ENCODE results near the gene PRKCA.

The PRKCA gene

DNA sequence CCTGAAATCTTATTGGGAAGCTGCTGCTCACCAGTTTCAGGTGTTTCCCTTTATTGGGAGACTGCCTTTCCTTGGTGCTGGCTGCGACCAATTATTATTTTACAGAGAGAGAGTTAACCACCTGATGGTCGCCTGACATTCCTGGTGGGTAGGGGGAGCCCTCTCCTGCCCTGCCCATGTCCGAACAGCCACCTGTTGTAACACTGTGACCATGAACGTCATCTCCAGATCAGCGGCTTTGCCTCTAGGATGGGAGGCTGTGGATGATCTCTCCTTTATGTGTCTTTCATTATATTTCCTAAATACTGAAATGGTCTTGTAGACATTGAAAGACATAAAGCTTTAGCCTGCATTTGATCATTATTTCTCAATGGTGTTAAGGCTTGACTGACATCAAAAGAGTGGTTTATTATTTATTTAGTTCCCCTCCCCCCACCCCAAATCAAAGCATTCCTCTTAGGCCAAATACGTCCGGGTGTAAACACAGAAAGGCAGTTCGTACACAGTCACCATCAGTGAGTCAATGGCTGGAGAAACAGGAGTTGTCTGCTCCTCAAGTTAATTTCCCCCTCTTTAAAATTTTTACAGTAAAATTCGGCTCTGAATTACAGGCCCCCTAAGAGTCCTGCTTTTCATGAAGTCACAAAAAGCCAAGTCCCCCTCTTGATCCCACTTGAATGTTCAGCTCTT is 474.7 kb downstream of the PRKCA start:
- no peak for DNase-seq
- no peak for TF ChIP-seq GATA1 (IDR thresholded peaks at IDR 0.05; ENCODE audit: low read depth, low read length)
- TF ChIP-seq POLR2A (IDR thresholded peaks at IDR 0.05; ENCODE audit: low read length), result no peak

DNA sequence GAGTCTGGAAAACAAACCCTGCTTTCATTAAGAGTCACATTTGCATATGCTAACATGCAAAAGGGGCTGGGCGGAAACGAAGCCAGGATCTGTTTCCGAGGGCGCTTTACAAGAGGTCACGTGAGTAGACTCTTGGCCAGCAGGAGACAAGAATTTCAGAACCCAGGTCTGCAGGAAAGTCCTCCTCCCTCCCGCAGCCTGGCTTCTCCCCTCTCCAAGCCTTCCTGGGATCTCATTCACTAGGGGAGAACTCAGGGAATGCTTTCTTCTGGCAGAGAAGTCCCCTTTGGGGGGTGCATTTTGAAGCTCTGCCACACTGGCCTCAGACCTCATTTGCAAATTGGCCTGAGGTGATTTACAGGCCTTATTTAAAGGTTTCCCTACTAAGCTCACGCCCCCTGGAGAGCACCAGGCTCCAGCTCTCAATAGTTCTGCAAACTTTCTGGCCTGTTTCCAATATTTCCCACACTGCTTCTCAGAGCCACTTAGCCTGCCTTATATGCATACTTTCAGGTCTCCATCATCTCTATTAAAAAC is 475.3 kb downstream of the PRKCA start:
- TF ChIP-seq GATA1 (IDR thresholded peaks at IDR 0.05; ENCODE audit: low read depth, low read length) (no peak), POLR2A (IDR thresholded peaks at IDR 0.05; ENCODE audit: low read length) (no peak)
- no peak for DNase-seq

GRCh38 chr17:66778531-66779236 is 476.3 kb downstream of the PRKCA start:
- no peak for DNase-seq
- TF ChIP-seq GATA1 (IDR thresholded peaks at IDR 0.05; ENCODE audit: low read depth, low read length) (no peak), POLR2A (IDR thresholded peaks at IDR 0.05; ENCODE audit: low read length) (no peak)

DNA sequence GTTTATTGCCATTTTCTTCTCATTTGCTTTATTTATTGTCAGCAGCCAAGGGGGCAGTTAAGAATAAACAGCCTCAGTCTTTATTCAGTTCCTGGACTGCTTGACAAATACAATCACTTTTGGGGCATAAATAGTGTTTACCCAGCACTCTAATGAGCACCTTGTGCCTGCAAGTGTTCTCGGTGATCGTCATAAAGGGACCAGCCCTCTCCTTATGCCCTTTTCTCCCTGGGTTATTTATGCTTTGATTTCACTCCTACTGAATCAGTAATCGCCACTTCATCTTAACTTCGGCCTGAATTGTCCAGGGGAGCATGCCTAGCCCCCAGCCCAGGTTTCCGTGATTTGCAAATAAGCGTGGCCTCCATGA is 476.8 kb downstream of the PRKCA start:
- TF ChIP-seq POLR2A (IDR thresholded peaks at IDR 0.05; ENCODE audit: low read length), result no peak
- TF ChIP-seq GATA1 (IDR thresholded peaks at IDR 0.05; ENCODE audit: low read depth, low read length), result no peak
- DNase-seq, result no peak

DNA sequence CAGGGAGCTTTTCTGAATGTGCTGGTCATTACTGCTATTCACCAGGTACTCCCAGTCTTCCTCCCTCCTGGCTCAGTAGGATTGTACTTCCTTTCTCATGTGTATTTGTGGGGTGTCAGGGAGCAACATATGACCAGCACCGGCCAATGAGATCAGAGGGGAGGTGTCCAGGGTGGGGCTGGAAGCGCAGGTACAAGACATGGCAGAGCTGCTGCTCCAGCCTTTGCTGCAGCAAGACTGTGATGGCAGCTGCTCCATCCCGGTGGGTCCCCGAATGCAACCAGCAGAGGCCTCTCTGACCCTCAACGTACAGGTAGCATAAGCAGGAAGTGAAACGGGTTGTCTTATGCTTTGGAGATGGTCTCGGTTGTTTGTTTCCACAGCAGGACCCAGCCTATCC is 478.7 kb downstream of the PRKCA start:
- TF ChIP-seq POLR2A (IDR thresholded peaks at IDR 0.05; ENCODE audit: low read length) (no peak), GATA1 (IDR thresholded peaks at IDR 0.05; ENCODE audit: low read depth, low read length) (no peak)
- no peak for DNase-seq

- no peak for TF ChIP-seq POLR2A (IDR thresholded peaks at IDR 0.05; ENCODE audit: low read length)
- no peak for DNase-seq
These were observed 480.4 kb downstream of the PRKCA start for GRCh38 chr17:66782851-66783250.

GRCh38 chr17:66783656-66784381 is 481.4 kb downstream of the PRKCA start:
- TF ChIP-seq POLR2A (IDR thresholded peaks at IDR 0.05; ENCODE audit: low read length), result no peak
- no peak for TF ChIP-seq GATA1 (IDR thresholded peaks at IDR 0.05; ENCODE audit: low read depth, low read length)
- DNase-seq, result no peak

DNA sequence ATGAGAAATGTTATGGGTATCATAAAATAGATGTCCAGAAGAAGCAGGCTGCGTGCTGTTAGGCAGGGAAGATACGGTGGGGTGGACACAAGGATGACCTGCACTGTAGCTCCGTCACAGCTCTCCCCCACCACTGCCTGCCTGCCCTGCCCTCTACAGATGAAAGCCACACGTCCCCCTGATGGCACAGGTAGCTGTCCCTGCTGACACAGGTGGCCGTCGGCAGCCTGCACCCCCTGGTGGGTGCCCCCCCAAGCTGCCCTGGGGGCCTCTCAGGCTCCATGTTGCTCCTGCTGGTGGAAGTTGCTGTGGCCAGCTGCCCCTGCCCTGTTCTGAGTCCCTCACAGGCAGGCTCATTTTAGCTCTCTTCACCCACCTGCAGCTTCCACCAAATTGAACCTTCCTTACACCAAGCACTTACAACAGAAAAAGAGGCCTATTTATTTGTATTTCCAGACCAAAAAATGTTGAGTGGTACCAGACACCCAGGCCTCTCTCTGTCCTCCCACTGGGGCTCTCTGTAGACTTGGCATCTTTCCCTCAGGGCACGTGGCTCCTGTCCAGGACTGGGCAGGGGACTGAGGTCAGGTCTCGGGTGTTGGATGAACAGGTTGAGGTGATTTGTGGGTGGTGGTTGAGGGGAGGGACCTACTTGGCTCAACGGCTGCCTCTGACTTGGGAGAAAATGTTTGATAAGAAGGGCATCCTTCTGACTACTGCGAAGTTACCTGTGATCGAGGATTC is 482.4 kb downstream of the PRKCA start:
- no peak for DNase-seq
- TF ChIP-seq GATA1 (IDR thresholded peaks at IDR 0.05; ENCODE audit: low read depth, low read length), result no peak
- no peak for TF ChIP-seq POLR2A (IDR thresholded peaks at IDR 0.05; ENCODE audit: low read length)

DNA sequence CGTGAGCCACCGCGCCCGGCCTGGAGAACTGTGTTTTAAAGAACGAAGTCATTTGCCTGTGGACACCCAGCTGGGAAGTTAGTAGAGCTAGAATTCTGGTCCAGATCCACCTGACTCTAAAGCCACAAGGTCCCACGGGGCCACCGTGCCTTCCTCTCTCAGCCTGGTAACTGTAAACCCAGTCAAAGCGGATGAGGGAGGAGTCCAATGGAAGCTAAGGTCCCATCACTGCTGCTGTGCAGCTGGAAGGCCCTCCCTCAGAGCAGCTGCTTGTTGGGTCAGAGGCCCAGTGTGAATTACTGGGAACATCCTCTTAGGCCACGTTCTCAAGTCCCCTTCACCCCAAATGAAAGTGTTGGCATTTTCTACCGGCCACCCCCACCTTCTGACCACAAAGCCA is 483.7 kb downstream of the PRKCA start:
- DNase-seq, result no peak
- TF ChIP-seq POLR2A (IDR thresholded peaks at IDR 0.05; ENCODE audit: low read length) (no peak), GATA1 (IDR thresholded peaks at IDR 0.05; ENCODE audit: low read depth, low read length) (no peak)

GRCh38 chr17:66787914-66788313 is 485.5 kb downstream of the PRKCA start:
- no peak for DNase-seq
- no peak for TF ChIP-seq GATA1 (IDR thresholded peaks at IDR 0.05; ENCODE audit: low read depth, low read length)
- TF ChIP-seq POLR2A (IDR thresholded peaks at IDR 0.05; ENCODE audit: low read length), result no peak

DNA sequence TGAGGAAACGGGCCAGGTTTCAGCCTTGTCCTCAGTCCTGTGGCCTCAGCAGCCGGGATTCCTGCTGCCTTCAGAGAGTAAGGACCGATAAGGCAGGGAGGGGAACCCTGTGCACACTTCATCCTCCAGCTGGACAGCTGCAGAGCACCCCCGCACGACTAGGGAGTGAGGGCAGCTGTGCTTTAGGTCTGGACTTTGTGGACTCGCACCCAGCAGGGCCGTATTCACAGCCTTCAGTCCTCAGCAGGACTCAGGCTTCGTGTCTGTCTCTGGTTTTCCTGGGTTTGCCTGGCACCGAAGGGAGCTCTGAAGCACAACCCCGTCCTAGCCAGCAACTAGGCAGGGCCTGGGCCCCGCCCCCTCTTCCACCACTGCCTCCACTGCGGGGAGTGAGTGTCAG is 486.7 kb downstream of the PRKCA start:
- DNase-seq, result no peak
- TF ChIP-seq POLR2A (IDR thresholded peaks at IDR 0.05; ENCODE audit: low read length), result no peak
- TF ChIP-seq GATA1 (IDR thresholded peaks at IDR 0.05; ENCODE audit: low read depth, low read length), result no peak

DNA sequence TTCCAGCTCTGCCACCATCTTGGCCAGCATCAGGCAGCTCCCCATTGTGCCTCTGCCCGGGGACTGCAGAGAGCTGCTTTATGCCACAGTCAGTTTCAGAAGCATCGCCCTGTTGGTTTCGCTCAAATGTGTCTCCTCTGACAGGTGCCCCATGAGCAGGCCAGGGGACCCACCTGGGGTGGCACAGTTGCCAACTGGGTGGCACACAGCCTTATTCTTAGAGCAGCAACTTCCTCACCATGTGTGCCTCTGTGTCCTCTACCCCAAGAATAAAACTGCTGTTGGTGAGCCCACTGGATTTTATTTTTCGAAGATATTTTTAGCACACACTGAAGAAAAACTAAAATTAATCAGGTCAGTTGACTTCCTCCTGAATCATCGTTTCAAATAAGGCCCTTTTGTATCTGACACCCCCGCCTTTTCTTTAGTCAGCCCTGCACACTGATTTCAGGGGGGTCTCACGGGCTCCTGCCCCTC is 487.6 kb downstream of the PRKCA start:
- DNase-seq, result no peak
- TF ChIP-seq GATA1 (IDR thresholded peaks at IDR 0.05; ENCODE audit: low read depth, low read length) (no peak), POLR2A (IDR thresholded peaks at IDR 0.05; ENCODE audit: low read length) (no peak)

GRCh38 chr17:66790501-66791061 is 488.2 kb downstream of the PRKCA start:
- DNase-seq, result no peak
- TF ChIP-seq GATA1 (IDR thresholded peaks at IDR 0.05; ENCODE audit: low read depth, low read length) (no peak), POLR2A (IDR thresholded peaks at IDR 0.05; ENCODE audit: low read length) (no peak)

Data from erythroblast (primary cell).